Endometrial microvascular endothelial cells (primary cell): Measurements from ENCODE around the gene NHERF2. TPM values are rescaled to one million over a fixed set of nuclear protein-coding genes. Genes with fewer than 3 reads are reported as not detected.

ENCODE experiments used
- in situ Hi-C: cut with HindIII; loops from 2 replicates; pipeline ENCODE4 v1.10.0; 2017; ENCODE audit warnings: low sequenced_read_pairs, low pct_unique_long_range_greater_than_20kb; ENCODE audit errors: inconsistent ontology term
- total RNA-seq: library from RNA; depleted of rRNA; stranded (reverse); fragments of >200 nt; gene quantifications from one replicate; pipeline ENCODE4 v1.2.3, GENCODE V29; 2015; ENCODE audit errors: inconsistent ontology term

NHERF2 gene
- total RNA-seq, 1 donor from 2014 or later: 194 TPM

DNA sequence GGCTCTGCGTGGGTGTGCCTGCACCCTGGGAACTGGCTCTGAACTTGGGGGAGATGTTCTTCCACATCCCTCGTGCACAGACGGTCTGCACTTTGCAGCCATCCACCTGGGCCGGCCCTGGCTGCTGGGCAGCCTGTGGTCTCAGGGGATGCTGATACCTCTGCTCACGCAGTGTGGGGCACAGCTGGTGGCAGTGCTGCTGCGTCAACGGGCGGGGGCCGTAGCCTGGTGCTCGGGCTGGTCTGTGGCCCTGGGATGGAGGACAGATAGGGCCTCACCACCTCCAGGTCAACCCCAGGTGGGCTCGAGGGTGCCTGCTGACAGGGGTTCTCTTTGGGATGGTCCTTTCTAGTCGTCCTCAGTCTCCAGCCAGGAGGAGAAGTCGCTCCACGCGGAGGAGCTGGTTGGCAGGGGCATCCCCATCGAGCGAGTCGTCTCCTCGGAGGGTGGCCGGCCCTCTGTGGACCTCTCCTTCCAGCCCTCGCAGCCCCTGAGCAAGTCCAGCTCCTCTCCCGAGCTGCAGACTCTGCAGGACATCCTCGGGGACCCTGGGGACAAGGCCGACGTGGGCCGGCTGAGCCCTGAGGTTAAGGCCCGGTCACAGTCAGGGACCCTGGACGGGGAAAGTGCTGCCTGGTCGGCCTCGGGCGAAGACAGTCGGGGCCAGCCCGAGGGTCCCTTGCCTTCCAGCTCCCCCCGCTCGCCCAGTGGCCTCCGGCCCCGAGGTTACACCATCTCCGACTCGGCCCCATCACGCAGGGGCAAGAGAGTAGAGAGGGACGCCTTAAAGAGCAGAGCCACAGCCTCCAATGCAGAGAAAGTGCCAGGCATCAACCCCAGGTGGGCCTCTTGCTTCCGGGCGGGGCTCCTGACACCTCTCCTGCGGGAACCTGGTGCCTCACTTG is 57.4 kb downstream of the NHERF2 start:
- in situ Hi-C loops: no loop called here

DNA sequence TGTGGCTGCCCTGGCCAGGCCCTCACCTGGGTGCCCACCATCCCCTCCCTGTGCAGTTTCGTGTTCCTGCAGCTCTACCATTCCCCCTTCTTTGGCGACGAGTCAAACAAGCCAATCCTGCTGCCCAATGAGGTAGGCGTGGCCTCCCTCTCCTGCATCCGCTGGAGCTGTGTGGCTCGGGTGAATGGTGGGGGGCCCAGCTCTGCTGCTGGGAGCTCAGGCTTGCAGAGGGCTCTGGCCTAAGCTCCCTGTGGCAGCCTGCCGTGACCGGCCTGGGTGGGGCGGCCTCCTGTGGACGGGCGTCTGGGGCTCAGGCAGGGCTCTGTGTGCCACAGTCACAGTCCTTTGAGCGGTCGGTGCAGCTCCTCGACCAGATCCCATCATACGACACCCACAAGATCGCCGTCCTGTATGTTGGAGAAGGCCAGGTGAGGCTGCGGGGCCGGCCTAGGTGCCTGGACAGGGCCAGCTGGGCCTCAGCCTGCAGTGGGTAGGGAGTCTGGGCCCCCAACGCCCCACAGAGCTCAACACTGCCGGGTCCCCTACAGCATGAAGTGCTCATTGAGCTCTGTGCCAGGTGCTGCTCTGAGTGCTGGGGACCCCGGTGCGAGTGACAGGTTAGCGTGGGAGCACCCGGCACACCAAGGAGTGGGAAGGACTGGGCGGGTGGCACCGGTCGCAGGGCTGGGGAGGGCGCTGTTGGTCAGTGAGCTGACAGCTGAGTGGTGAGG is 58.4 kb downstream of the NHERF2 start:
- in situ Hi-C loops: no loop called here

DNA sequence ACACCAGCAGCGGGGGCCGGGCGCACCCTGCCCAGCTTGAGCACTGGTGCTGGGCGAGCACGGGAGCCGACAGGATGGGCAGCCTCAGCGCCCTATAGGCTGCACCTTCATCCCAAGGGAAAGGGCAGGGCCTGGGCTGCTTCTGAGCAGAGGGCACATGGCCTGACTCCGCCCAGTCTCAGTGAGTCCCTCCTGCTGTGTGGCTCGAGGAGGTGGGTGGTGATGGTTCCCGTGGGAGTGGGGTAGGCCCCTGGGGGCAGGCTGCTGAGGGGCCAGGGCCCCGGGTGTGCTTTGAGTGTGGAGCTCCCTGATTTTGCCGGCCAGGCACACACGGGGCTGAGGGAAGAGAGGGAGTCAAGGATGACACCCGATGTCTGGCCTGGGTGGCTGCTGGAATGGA is 59.0 kb downstream of the NHERF2 start:
- in situ Hi-C loops: no loop called here

DNA sequence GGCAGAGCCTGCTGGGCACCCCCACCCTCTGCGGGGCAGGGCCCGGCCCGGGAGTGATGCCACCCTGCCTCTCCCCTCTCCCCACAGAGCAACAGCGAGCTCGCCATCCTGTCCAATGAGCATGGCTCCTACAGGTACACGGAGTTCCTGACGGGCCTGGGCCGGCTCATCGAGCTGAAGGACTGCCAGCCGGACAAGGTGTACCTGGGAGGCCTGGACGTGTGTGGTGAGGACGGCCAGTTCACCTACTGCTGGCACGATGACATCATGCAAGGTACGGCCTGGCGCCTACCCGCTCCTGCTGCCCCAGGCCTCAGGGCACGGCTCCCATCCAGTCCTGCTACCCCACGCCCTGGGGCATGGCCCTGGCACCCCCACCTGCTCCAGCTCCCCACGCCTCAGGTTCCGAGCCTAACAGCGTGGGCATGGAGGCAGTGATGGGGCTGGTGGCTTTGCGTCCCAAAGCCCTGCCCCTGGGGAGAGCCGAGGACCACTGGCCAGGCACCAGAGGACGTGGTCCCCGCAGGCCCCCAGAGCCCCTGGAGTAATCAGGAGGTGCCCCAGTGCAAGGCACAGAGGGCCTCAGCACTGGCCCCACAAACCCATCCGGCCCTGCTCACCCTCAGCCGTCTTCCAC is 59.5 kb downstream of the NHERF2 start:
- in situ Hi-C loops: no loop called here

DNA sequence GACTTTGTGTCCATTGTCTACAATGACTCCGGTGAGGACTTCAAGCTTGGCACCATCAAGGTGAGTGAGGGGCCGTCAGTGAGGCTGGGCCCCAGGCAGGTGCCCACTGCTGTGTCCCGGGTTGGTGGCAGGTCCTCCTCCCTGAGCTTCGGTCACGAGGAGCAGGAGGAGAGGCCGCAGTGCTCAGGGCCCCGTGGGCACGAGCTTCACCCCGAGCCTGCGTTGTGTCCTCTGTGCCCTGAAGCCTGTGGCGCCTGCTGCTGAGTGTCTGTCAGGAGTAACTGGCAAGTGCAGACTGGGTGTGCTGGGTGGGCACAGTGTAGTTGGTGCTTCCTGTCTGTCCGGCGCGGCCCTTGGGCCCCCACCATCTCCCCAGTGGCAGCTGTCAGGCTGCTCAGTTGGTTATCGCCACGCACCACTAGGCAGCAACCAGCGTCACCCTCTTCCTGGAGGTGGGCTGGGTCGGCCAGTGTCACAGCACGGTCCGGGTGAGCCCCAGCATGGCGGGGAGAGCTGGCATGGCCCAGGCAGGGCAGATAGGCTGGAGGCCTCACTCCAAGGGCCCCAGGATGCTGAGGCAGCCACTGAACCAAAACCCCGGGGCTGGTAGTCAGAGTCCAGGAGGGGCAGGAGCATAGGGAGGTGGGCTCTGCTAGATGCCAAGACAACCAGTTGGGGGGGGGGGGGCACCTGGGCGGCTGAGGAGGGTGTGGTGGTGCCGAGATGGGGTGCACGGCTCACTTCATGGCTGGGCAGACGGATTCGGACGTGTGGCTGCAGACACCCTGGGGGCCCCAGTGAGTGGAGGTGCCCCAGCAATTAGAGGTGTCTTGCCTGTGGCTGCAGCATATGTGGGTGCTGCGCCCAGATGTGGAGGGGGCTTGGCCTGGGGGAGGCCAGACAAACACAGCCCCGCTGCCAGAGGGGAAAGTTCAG is 60.4 kb downstream of the NHERF2 start:
- in situ Hi-C loops: no loop called here

DNA sequence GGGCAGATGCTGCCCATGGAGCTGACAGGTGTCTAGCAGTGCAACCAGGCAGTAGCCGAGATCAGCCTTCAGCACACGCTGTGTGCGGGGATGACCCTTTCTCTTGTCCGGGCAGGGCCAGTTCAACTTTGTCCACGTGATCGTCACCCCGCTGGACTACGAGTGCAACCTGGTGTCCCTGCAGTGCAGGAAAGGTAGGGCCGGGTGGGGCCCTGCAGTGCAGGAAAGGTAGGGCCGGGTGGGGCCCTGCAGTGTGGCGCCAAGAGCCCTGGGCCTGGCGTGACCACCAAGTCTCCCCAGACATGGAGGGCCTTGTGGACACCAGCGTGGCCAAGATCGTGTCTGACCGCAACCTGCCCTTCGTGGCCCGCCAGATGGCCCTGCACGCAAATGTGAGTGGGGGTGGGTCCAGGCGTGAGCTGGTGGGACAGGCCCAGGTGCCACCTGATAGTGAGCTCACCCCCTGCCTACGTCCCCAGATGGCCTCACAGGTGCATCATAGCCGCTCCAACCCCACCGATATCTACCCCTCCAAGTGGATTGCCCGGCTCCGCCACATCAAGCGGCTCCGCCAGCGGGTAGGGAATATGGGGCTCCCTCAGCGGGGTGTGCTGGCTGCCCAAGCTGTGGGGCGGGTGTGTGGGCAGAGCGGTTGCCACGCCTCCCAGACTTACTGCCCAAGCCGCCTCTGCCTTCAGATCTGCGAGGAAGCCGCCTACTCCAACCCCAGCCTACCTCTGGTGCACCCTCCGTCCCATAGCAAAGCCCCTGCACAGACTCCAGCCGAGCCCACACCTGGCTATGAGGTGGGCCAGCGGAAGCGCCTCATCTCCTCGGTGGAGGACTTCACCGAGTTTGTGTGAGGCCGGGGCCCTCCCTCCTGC is 61.3 kb downstream of the NHERF2 start:
- in situ Hi-C loops: no loop called here

Other genes with a start within 250 kb of the NHERF2 start
- gene SPSB3, start 244.3 kb upstream of the NHERF2 start, total RNA-seq: 35.5 TPM
- gene NUBP2, start 243.9 kb upstream of the NHERF2 start, total RNA-seq: 96.6 TPM
- gene IGFALS, start 233.2 kb upstream of the NHERF2 start, total RNA-seq: not detected
- 73.6 TPM for gene HAGH, start 200.1 kb upstream of the NHERF2 start, total RNA-seq
- 71.5 TPM for gene FAHD1, start 199.7 kb upstream of the NHERF2 start, total RNA-seq
- gene MEIOB, start 154.7 kb upstream of the NHERF2 start, total RNA-seq: not detected
- gene HS3ST6, start 108.5 kb upstream of the NHERF2 start, total RNA-seq: not detected
- 11.2 TPM for gene MSRB1, start 83.7 kb upstream of the NHERF2 start, total RNA-seq
- not detected for gene RPL3L, start 72.2 kb upstream of the NHERF2 start, total RNA-seq
- 270 TPM for gene NDUFB10, start 67.4 kb upstream of the NHERF2 start, total RNA-seq
- 2,988 TPM for gene RPS2, start 62.1 kb upstream of the NHERF2 start, total RNA-seq
- not detected for gene RNF151, start 60.0 kb upstream of the NHERF2 start, total RNA-seq
- 79.9 TPM for gene TBL3, start 54.8 kb upstream of the NHERF2 start, total RNA-seq
- gene NOXO1, start 45.4 kb upstream of the NHERF2 start, total RNA-seq: 0.09 TPM
- 17.2 TPM for gene GFER, start 42.7 kb upstream of the NHERF2 start, total RNA-seq
- not detected for gene SYNGR3, start 36.9 kb upstream of the NHERF2 start, total RNA-seq
- 50.6 TPM for gene ZNF598, start 17.1 kb upstream of the NHERF2 start, total RNA-seq
- gene NPW, start 7.1 kb upstream of the NHERF2 start, total RNA-seq: not detected
- gene NTHL1, start 20.9 kb downstream of the NHERF2 start, total RNA-seq: 38.8 TPM
- 59.2 TPM for gene TSC2, start 21.1 kb downstream of the NHERF2 start, total RNA-seq
- gene PKD1, start 109.0 kb downstream of the NHERF2 start, total RNA-seq: 53.8 TPM
- gene RAB26, start 121.7 kb downstream of the NHERF2 start, total RNA-seq: 0.74 TPM
- gene TRAF7, start 128.9 kb downstream of the NHERF2 start, total RNA-seq: 87.3 TPM
- not detected for gene CASKIN1, start 169.7 kb downstream of the NHERF2 start, total RNA-seq
- 40.6 TPM for gene MLST8, start 178.6 kb downstream of the NHERF2 start, total RNA-seq
- 1.9 TPM for gene BRICD5, start 184.0 kb downstream of the NHERF2 start, total RNA-seq
- 21.6 TPM for gene PGP, start 187.9 kb downstream of the NHERF2 start, total RNA-seq
- gene E4F1, start 196.7 kb downstream of the NHERF2 start, total RNA-seq: 34.6 TPM
- 0.09 TPM for gene DNASE1L2, start 209.5 kb downstream of the NHERF2 start, total RNA-seq
- 31.7 TPM for gene ECI1, start 224.7 kb downstream of the NHERF2 start, total RNA-seq
- 177 TPM for gene RNPS1, start 241.2 kb downstream of the NHERF2 start, total RNA-seq